OCI-LY1 (cell line): ENCODE results near the gene CCDC40.

ENCODE experiments used
- H2AFZ ChIP-seq: fragments of 200-600 bp; sonication (generic), shearing (Covaris generic); 2 replicates; pipeline ENCODE4 v1.6.0; 2014; ENCODE audit warnings: antibody characterized with exemption, mild to moderate bottlenecking, low read length
- H3F3A ChIP-seq: fragments of 200-600 bp; sonication (generic), shearing (Covaris generic); 2 replicates; pipeline ENCODE4 v1.6.0; 2014; ENCODE audit warnings: mild to moderate bottlenecking, antibody characterized with exemption, low read length, moderate library complexity; ENCODE audit not compliant: insufficient read depth
- H3K27ac ChIP-seq: fragments of 200-600 bp; sonication (generic); 2 replicates; pipeline ENCODE4 v1.5.1; 2014; ENCODE audit warnings: low read length, mixed run types, mild to moderate bottlenecking, low read depth; ENCODE audit not compliant: poor library complexity, severe bottlenecking
- H3K27me3 ChIP-seq: fragments of 200-600 bp; sonication (generic); 2 replicates; pipeline ENCODE4 v1.6.0; 2014; ENCODE audit warnings: antibody characterized with exemption, mild to moderate bottlenecking, low read length, moderate library complexity; ENCODE audit not compliant: insufficient read depth
- H3K36me3 ChIP-seq: fragments of 200-600 bp; sonication (generic); 2 replicates; pipeline ENCODE4 v1.6.1; 2014; ENCODE audit warnings: mild to moderate bottlenecking, antibody characterized with exemption, low read length, moderate library complexity, mixed read lengths; ENCODE audit not compliant: insufficient read depth
- H3K4me1 ChIP-seq: fragments of 200-600 bp; sonication (generic); 2 replicates; pipeline ENCODE4 v1.5.1; 2014; ENCODE audit warnings: mild to moderate bottlenecking, low read length, moderate library complexity; ENCODE audit not compliant: insufficient read depth, severe bottlenecking
- H3K4me2 ChIP-seq: fragments of 200-600 bp; sonication (generic), shearing (Covaris generic); 2 replicates; pipeline ENCODE4 v1.6.1; 2014; ENCODE audit warnings: low read length
- H3K4me3 ChIP-seq: fragments of 200-600 bp; sonication (generic); 2 replicates; pipeline ENCODE4 v1.5.1; 2014; ENCODE audit warnings: low read length, low read depth, mild to moderate bottlenecking, mixed read lengths; ENCODE audit not compliant: poor library complexity, severe bottlenecking
- H3K79me2 ChIP-seq: fragments of 200-600 bp; shearing (Covaris generic); 2 replicates; pipeline ENCODE4 v1.6.1; 2016; ENCODE audit warnings: mixed run types, low read length, mixed read lengths; ENCODE audit not compliant: insufficient read depth
- H3K9ac ChIP-seq: fragments of 200-600 bp; sonication (generic), shearing (Covaris generic); 2 replicates; pipeline ENCODE4 v1.6.1; 2014; ENCODE audit warnings: mild to moderate bottlenecking, low read length, mixed read lengths
- H3K9me2 ChIP-seq: fragments of 200-600 bp; sonication (generic), shearing (Covaris generic); 2 replicates; pipeline ENCODE4 v1.6.1; 2014; ENCODE audit warnings: low read depth, mild to moderate bottlenecking, low read length, mixed read lengths
- H3K9me3 ChIP-seq: fragments of 200-600 bp; shearing (Covaris generic); 2 replicates; pipeline ENCODE4 v1.6.1; 2014; ENCODE audit warnings: low read length, mixed read lengths
- H4K20me1 ChIP-seq: fragments of 200-600 bp; sonication (generic), shearing (Covaris generic); 2 replicates; pipeline ENCODE4 v1.6.0; 2016; ENCODE audit warnings: mild to moderate bottlenecking, low read length; ENCODE audit not compliant: insufficient read depth
- CTCF ChIP-seq: fragments of 200-600 bp; sonication (generic), shearing (Covaris generic); IDR thresholded peaks from 2 replicates; pipeline ENCODE4 v1.5.1; 2017; ENCODE audit warnings: mild to moderate bottlenecking, antibody characterized with exemption, low read length, moderate library complexity, mixed read lengths
- EZH2 ChIP-seq: fragments of 200-600 bp; sonication (generic), shearing (Covaris generic); IDR thresholded peaks from 2 replicates; pipeline ENCODE4 v1.8.0; 2017; ENCODE audit warnings: borderline replicate concordance, mixed run types, mild to moderate bottlenecking, antibody characterized with exemption, low read length, moderate library complexity, mixed read lengths

Gene CCDC40

GRCh38 chr17:80081596-80081995, 45.2 kb downstream of the CCDC40 start:
- no peaks in the 10 kb centered on the region for H3F3A ChIP-seq
- no peaks in the 10 kb centered on the region for H3K9me2 ChIP-seq
- H3K4me2 ChIP-seq: no peak overlapping the region
- no peak overlapping the region for H3K27ac ChIP-seq
- H3K79me2 ChIP-seq: no peaks in the 10 kb centered on the region
- TF ChIP-seq EZH2: no peak
- TF ChIP-seq CTCF: no peak
- H3K27me3 ChIP-seq: no peaks in the 10 kb centered on the region
- no peak overlapping the region for H2AFZ ChIP-seq
- no peaks in the 10 kb centered on the region for H3K9me3 ChIP-seq
- H4K20me1 ChIP-seq: no peaks in the 10 kb centered on the region
- H3K4me1 ChIP-seq: no peaks in the 10 kb centered on the region
- H3K36me3 ChIP-seq: no peaks in the 10 kb centered on the region
- no peak overlapping the region for H3K4me3 ChIP-seq
- no peak overlapping the region for H3K9ac ChIP-seq

GRCh38 chr17:80082403-80083135, 46.1 kb downstream of the CCDC40 start:
- no peaks in the 10 kb centered on the region for H4K20me1 ChIP-seq
- no peak overlapping the region for H3K4me3 ChIP-seq
- H3K9me3 ChIP-seq: no peaks in the 10 kb centered on the region
- no peak overlapping the region for H3K4me2 ChIP-seq
- H3K9ac ChIP-seq: no peak overlapping the region
- no peaks in the 10 kb centered on the region for H3K9me2 ChIP-seq
- H3K36me3 ChIP-seq: no peaks in the 10 kb centered on the region
- TF ChIP-seq CTCF (peak; percentile 82), EZH2 (no peak)
- H3K4me1 ChIP-seq: no peaks in the 10 kb centered on the region
- H3F3A ChIP-seq: no peaks in the 10 kb centered on the region
- no peak overlapping the region for H3K27ac ChIP-seq
- H3K79me2 ChIP-seq: no peaks in the 10 kb centered on the region
- no peaks in the 10 kb centered on the region for H3K27me3 ChIP-seq
- H2AFZ ChIP-seq: no peak overlapping the region

- Histone ChIP-seq H4K20me1 (no peaks in the 10 kb centered on the region), H3K9ac (no peak overlapping the region), H3F3A (no peaks in the 10 kb centered on the region), H3K27me3 (no peaks in the 10 kb centered on the region), H3K4me1 (no peaks in the 10 kb centered on the region), H3K4me3 (no peak overlapping the region), H2AFZ (no peak overlapping the region), H3K79me2 (no peaks in the 10 kb centered on the region), H3K9me3 (no peaks in the 10 kb centered on the region), H3K4me2 (no peak overlapping the region), H3K27ac (no peak overlapping the region), H3K36me3 (no peaks in the 10 kb centered on the region), H3K9me2 (no peaks in the 10 kb centered on the region)
- no peak for TF ChIP-seq EZH2
Measured at GRCh38 chr17:80083136-80083661, 46.8 kb downstream of the CCDC40 start.

- Histone ChIP-seq H4K20me1 (no peaks in the 10 kb centered on the region), H3K79me2 (no peaks in the 10 kb centered on the region), H3K27me3 (no peaks in the 10 kb centered on the region), H2AFZ (no peak overlapping the region), H3K4me3 (no peak overlapping the region), H3F3A (no peaks in the 10 kb centered on the region), H3K9me3 (no peaks in the 10 kb centered on the region), H3K9ac (no peak overlapping the region), H3K9me2 (no peaks in the 10 kb centered on the region), H3K27ac (no peak overlapping the region), H3K36me3 (no peaks in the 10 kb centered on the region), H3K4me1 (no peaks in the 10 kb centered on the region), H3K4me2 (no peak overlapping the region)
- TF ChIP-seq CTCF: no peak
- no peak for TF ChIP-seq EZH2
Measured at GRCh38 chr17:80084773-80085172, 48.3 kb downstream of the CCDC40 start.
